Activated effector memory CD4-positive, alpha-beta T cell treated with Interleukin-2 at 50 U/mL for 16 hours (primary cell): ENCODE data around the gene HOXB6.

Source experiments
- DNase-seq: peaks from one replicate; pipeline ENCODE4 v3.0.0-alpha.2; 2020

The HOXB6 gene

DNA sequence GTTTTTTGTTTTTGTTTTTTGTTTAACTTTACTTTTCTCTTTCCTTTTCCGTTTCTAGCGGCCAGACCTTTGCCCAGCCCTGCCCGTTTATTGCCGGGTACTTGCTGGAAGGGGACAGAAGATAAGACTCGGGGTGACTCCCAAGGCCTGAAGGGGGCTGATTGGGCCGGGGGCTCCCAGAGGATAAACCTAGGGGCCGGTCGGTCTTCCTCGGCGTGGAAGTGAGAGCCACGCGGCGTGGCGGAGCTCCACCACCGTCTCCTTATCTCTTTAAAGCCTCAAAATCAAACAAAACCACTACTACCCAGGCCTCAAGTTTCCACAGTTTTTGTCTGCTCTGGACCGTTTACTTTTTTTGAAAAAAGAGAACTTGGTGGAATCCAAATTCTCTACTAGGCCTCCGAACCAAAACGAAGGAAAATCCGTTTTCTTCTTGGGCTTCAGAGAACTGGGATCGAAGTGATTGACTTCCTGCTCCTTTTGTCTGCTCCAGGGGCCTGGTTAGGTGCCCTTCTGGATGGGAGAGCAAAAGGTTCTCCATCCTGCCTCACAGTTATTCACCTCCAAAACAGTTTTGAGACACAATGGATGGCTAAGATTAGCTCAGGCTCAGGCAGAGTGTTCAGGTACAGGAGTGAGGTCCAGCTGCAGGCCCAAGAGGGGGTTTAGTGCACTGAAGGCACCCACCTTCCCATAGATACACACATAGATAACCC lies 29.9 kb upstream of the HOXB6 start:
- no peak for DNase-seq

DNA sequence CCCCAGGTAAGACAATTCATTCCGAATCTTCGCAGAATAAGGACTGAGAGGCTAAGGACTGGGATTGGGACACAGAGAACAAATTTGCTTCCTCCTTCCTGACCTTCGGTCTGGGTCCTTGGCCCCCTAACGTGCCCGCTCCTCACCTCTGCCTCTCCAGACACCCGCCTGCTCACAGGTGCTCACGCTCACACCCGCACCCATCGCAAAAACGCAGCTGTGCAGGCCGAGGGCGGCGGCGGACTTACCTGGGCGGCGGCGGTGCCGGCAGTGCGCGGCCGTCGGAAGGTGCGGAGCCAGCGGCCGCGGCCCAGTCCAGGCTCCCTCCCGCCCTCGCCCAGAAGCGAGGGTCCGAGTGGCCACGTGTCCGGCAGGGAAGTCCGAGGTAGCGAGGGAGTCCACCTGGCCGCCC lies 28.5 kb upstream of the HOXB6 start:
- DNase-seq: no peak

GRCh38 chr17:48632579-48633265 lies 27.9 kb upstream of the HOXB6 start:
- DNase-seq: no peak

GRCh38 chr17:48631693-48632578 lies 27.1 kb upstream of the HOXB6 start:
- DNase-seq: no peak

DNA sequence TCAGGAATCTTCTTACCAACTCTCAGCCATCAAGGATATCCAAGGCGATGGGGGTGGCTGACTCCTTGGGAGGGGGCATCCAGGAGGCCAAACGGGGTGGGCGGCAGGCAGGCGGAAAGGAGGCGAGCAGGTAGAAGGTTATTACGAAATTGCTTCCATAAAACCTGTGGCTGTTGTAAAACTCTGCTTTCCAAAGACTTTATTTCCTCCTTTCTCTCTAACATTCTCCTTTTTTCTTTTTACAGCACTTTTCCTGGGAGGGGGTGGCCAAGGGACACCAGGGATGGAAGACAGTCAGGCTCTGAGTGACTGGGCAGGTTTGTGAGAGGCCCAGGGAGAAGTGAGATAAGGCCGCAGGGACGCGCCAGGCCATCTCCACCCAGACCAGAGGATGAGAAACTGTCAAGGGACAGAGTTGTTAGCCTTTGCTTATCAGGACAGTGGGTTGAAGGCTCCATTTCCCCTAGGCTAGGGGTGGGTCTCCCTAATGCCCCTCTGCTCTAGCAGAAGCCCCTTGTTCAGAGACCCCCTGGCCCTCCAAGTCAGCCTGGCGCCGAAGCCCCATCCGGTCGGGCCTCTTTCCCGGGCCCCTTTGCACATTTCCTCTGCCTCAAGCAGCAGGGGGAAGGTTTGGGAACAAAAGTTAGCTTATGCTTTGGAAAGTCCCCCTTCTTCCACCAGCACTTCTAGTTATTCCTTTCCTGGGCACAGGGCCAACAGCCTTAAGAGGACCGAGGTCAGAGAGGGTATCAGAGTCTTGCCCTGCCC lies 26.3 kb upstream of the HOXB6 start:
- no peak for DNase-seq

- no peak for DNase-seq
Measured at GRCh38 chr17:48630009-48630924, 25.5 kb upstream of the HOXB6 start.

GRCh38 chr17:48629411-48629759 lies 24.6 kb upstream of the HOXB6 start:
- DNase-seq: no peak

DNA sequence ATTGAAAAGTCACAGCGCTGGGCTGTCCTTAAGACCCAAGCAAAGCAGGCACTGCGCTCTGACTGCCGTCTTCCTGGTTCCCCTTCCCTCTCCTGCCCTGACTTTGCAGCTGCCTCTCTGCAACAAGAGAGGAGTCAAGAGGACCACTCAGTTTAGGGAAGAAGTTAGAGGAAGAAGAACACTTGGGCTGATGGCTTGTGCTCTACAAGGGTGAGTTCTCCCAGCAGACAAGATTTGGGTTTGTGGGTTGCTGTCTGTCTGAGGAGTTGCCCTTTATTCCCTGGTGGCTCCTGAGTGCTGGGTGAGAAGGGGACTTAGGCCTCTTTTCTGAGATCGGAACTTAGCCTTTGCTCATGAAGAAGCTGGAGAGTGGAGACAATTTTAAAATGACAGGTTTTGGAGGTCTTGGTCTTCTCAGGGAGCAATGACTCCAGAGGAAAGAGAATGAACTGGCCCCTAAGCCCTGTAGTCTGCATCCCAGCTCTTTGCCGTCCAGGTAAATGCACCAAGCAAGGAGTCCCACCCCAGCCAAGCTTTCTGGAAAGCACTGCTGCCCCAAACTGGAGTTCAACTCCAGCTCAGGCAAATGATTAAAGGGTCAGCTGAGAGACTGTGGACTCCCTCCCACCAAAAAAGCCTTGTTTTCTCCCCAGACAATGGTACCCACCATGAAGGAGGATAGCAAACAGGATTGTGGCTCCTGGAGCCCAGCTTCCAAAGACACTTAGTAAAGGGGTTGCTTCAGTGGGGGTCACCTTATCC lies 24.0 kb upstream of the HOXB6 start:
- no peak for DNase-seq

- DNase-seq: no peak
Measured at GRCh38 chr17:48627623-48628521, 23.1 kb upstream of the HOXB6 start.

GRCh38 chr17:48627118-48627597 lies 22.4 kb upstream of the HOXB6 start:
- no peak for DNase-seq

DNA sequence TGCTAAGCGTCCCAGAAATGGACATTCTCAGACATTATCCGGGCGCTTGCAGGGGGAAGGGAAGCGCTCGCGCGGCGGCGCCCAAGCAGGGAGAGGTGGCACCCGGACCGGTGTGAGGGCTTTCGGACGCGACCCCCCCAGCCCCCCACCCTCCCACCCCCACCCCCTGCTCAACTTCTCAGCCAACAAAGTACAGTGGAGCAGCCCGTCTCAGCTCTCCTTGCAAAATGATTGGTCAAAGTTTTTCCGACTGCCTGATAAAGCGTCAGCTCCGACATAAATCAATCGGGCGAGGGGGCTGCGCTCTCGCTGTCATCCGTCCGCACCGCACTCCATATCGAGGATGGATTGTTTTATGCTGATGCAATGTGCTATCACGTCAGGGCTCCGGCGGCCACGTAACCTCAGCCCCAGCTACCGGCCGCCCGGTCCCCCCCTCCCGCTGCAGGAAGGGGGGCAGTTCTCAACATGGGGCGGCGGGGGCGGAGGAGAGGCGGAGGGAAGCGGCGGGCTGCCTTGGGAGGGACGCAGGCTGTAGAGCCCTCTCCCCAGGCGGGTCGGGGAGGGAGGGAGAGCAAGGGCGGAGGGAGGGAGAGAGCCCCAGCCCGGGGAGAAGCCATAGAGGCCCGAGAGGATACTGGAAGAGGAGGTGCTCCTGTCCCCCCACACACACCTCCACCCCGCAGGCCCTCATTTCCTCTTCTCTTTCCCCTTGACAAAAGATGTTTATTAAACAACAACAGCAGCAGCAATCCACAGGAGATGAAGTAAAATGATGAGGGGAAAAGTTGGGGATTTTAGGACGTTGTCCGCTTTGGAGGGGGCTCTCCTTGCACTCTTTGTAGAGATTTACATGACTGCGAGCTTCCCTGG lies 21.7 kb upstream of the HOXB6 start, which contains the start of gene HOXB9:
Gene HOXB9 (minus strand): TSS at position 114 of the 873 bp plus-strand sequence. CDS start 89 bp downstream, at position 25.
- no peak for DNase-seq

- DNase-seq: no peak
Measured at GRCh38 chr17:48625495-48626244, 20.9 kb upstream of the HOXB6 start.

DNA sequence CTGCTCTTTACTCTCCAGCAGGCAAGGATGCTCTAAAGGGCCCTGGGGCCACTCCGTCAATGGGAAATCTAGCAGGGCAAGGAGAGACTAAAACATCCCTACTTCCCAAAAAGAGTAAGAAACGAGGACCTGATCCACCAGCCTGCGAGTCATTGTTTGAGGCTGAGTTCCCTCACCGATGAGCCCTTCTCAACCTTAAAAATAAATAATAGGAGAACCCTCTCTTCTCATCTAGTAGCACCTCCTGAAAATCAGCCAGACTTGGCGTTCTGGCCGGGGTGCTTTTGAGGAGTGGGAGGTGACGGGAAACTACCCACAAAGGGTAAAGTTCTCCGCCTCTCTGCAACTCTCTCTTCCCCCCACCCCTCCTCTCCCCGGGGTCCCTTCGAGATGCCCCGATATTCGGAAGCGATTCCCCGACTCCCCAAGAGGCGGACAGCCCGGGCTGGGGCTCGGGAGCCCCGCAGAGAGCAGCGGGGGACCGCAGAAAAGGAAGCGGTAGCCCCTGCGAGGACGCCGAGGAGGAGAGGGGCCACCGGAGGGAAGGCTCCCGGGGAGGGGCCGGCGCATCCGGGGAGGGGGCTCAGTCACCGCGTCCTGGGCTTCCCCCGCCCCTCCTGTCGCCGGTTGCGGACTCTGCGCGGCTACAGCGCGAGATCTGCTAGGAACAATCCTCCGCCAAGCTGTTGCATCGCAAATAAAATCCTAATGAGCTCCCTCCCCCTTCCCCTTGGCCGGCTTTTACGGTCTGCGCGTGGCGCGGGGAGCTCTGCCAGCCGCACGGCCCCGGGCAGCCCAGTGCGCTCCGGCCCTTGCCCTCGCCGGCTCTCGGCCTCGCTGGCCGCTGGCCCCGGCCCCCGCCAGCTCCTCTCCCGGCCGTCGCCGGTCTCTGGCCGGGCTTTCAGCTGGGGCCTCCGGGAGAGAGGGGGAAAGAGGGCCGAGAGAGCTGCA lies 20.0 kb upstream of the HOXB6 start:
- DNase-seq: no peak

DNA sequence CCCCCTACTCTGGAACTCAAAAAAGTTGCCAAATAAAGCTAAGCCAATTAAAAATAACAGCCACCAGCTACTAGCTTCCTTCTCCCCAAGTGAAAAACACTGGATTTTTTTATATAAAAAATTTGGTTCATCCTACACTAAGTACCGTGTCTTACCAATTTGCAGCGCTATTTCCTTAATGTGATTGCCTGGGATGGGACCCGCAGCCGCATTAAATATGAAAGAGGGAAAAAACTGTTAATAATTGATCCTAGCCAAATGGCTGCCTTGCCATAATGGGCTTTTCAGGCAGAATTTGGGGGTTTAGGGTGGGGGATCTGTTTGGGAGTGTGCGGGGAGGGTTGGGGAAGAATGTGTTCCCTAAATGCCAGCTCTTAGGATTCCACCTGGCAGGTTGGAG lies 19.3 kb upstream of the HOXB6 start:
- no peak for DNase-seq

DNA sequence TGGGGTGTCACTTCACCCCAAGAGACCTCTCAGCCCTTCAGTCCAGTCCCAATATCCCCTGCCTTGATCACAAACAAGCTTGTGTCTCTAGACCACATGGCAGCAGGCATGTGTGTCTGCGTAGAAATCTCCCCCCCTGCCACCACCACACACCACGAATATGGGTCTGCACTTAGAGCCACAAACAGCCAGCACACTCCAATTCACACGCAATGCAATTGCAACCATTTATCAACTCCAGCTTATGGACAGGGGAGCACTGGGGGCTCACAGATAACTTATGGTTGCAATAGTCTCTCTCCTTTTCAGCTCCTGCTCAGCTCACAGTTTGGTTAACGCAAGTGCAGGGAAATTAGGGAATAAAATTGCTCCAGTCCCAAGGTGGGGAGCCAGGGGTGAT lies 18.8 kb upstream of the HOXB6 start:
- DNase-seq: no peak

DNA sequence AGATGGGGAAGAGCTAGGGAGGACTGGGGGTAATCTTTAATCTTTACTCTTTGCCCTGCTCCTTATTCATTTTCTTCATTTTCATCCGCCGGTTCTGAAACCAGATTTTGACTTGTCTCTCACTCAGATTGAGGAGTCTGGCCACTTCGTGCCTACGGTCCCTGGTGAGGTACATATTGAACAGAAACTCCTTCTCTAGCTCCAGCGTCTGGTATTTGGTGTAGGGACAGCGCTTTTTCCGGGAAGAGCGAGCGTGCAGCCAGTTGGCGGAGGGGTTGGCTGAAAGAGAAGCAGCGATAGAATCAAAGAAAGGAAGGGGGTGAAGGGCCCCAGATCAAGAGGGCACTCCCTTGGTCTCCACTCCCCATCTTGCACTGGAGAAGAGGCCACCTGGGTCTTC lies 18.1 kb upstream of the HOXB6 start:
- no peak for DNase-seq
